OCI-LY7 (cell line): ENCODE measurements around the gene SDC4. TPM values are rescaled to one million over a fixed set of nuclear protein-coding genes. Genes with fewer than 3 reads are reported as not detected.

Source experiments
- BruUV-seq: library from RNA; stranded (reverse); fragments of 400-500 nt; replicated peaks from 2 replicates; lab custom pipeline; 2021; lab: Mats Ljungman, UMichigan
- CTCF ChIA-PET: fragments of 300-600 bp; sonication (Branson Sonifier 250); formaldehyde crosslinking; loops from one replicate; lab custom pipeline; 2022; ENCODE audit warnings: antibody characterized with exemption; ENCODE audit not compliant: unreplicated experiment; lab: Charles Lee
- POLR2A ChIA-PET: fragments of 300-600 bp; sonication (Branson Sonifier 250); formaldehyde crosslinking; loops from one replicate; lab custom pipeline; 2022; ENCODE audit warnings: antibody characterized with exemption; lab: Charles Lee
- DNase-seq: peaks from one replicate; pipeline ENCODE4 v3.0.0-alpha.2; 2015; ENCODE audit warnings: low spot score
- H2AFZ ChIP-seq: fragments of 200-600 bp; sonication (generic), shearing (Covaris generic); 2 replicates; pipeline ENCODE4 v1.6.1; 2014; ENCODE audit warnings: mild to moderate bottlenecking, antibody characterized with exemption, low read length, moderate library complexity
- H3K27ac ChIP-seq: fragments of 200-600 bp; sonication (generic); 2 replicates; pipeline ENCODE4 v1.5.1; 2014; ENCODE audit warnings: mixed run types, low read depth, mild to moderate bottlenecking, moderate library complexity, low read length, inconsistent platforms; ENCODE audit not compliant: poor library complexity, severe bottlenecking
- H3K36me3 ChIP-seq: fragments of 200-600 bp; sonication (generic); 2 replicates; pipeline ENCODE4 v1.6.1; 2014; ENCODE audit warnings: mild to moderate bottlenecking, antibody characterized with exemption, low read length, moderate library complexity, mixed read lengths; ENCODE audit not compliant: insufficient read depth
- H3K4me1 ChIP-seq: fragments of 200-600 bp; sonication (generic); 2 replicates; pipeline ENCODE4 v1.5.1; 2014; ENCODE audit warnings: mild to moderate bottlenecking, low read length; ENCODE audit not compliant: insufficient read depth, poor library complexity, severe bottlenecking
- H3K4me2 ChIP-seq: fragments of 200-600 bp; sonication (generic); 2 replicates; pipeline ENCODE4 v1.6.1; 2014; ENCODE audit warnings: mild to moderate bottlenecking, low read length
- H3K4me3 ChIP-seq: fragments of 200-600 bp; sonication (generic); 2 replicates; pipeline ENCODE4 v1.5.1; 2014; ENCODE audit warnings: mild to moderate bottlenecking, low read depth, low read length; ENCODE audit not compliant: poor library complexity, severe bottlenecking
- H3K79me2 ChIP-seq: fragments of 200-600 bp; sonication (generic); 2 replicates; pipeline ENCODE4 v1.6.1; 2016; ENCODE audit warnings: low read depth, mild to moderate bottlenecking, low read length, moderate library complexity, mixed read lengths; ENCODE audit not compliant: insufficient read depth
- H3K9me2 ChIP-seq: fragments of 200-600 bp; sonication (generic); 2 replicates; pipeline ENCODE4 v1.6.1; 2016; ENCODE audit warnings: mild to moderate bottlenecking, low read length, mixed read lengths; ENCODE audit not compliant: insufficient read depth
- H3K9me3 ChIP-seq: fragments of 200-600 bp; sonication (generic); 2 replicates; pipeline ENCODE4 v1.6.1; 2014; ENCODE audit warnings: mild to moderate bottlenecking, mixed run types, low read length, mixed read lengths
- H4K20me1 ChIP-seq: fragments of 200-600 bp; sonication (generic); 2 replicates; pipeline ENCODE4 v1.6.1; 2014; ENCODE audit warnings: mild to moderate bottlenecking, antibody characterized with exemption, low read length, moderate library complexity, mixed read lengths; ENCODE audit not compliant: insufficient read depth
- EZH2phosphoT487 ChIP-seq: fragments of 200-600 bp; sonication (generic); IDR thresholded peaks from 2 replicates; pipeline ENCODE4 v1.6.1; 2018; ENCODE audit warnings: low read depth, borderline replicate concordance, mild to moderate bottlenecking, mixed run types, antibody characterized with exemption, low read length, moderate library complexity, mixed read lengths
- intact Hi-C: fragments of 100-400 bp; cut with micrococcal nuclease; formaldehyde crosslinking; loops from one replicate; pipeline ENCODE4 v1.10.0; 2022; ENCODE audit not compliant: unreplicated experiment
- total RNA-seq, 2 experiments: library from RNA; depleted of rRNA in 1 of 2; stranded (reverse); fragments of >200 nt in 1 of 2; shearing (Covaris generic) in 1 of 2; gene quantifications; 2 replicates each; pipeline ENCODE4 v1.2.3, GENCODE V29; 2014 to 2022
- TF ChIP-seq, protein P1 (sequence below): fragments of 200-600 bp; sonication (generic); conservative IDR thresholded peaks from 2 replicates; pipeline ENCODE4 v1.5.1; 2014; ENCODE audit warnings: mild to moderate bottlenecking, antibody characterized with exemption, low read length, moderate library complexity, mixed read lengths

Gene SDC4
- total RNA-seq, 2 experiments from 2014 or later: not detected

- Histone ChIP-seq H3K4me3 (no peak overlapping the region), H3K79me2 (no peaks in the 10 kb centered on the region)
- POLR2A ChIA-PET: no interaction called here
Observed at GRCh38 chr20:45322952-45323383, 25.3 kb downstream of the SDC4 start.

GRCh38 chr20:45320948-45321595, 27.2 kb downstream of the SDC4 start:
- no TSS peak for BruUV-seq
- Histone ChIP-seq H3K79me2 (no peaks in the 10 kb centered on the region), H3K36me3 (no peaks in the 10 kb centered on the region), H3K27ac (peak overlapping the region; percentile 70), H3K4me3 (peak overlapping the region; percentile 21), H3K4me1 (peaks cover 61% of the 10 kb centered on the region), H2AFZ (0 out of 2 replicates have a peak overlapping the region, but pooled peaks have one; percentile 33), H4K20me1 (no peaks in the 10 kb centered on the region), H3K9me2 (no peaks in the 10 kb centered on the region), H3K4me2 (peak overlapping the region; percentile 61), H3K9me3 (peaks cover 5% of the 10 kb centered on the region; the same call in 1 of the 2 replicates)
- TF ChIP-seq, protein P1, sequence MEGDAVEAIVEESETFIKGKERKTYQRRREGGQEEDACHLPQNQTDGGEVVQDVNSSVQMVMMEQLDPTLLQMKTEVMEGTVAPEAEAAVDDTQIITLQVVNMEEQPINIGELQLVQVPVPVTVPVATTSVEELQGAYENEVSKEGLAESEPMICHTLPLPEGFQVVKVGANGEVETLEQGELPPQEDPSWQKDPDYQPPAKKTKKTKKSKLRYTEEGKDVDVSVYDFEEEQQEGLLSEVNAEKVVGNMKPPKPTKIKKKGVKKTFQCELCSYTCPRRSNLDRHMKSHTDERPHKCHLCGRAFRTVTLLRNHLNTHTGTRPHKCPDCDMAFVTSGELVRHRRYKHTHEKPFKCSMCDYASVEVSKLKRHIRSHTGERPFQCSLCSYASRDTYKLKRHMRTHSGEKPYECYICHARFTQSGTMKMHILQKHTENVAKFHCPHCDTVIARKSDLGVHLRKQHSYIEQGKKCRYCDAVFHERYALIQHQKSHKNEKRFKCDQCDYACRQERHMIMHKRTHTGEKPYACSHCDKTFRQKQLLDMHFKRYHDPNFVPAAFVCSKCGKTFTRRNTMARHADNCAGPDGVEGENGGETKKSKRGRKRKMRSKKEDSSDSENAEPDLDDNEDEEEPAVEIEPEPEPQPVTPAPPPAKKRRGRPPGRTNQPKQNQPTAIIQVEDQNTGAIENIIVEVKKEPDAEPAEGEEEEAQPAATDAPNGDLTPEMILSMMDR: no peak
- TF ChIP-seq EZH2phosphoT487: no peak
- peak; percentile 87 for DNase-seq
- intact Hi-C loops: loop anchor here (2.0 to 5.0 kb wide), 2 partner anchors 48 to 131 kb away; no protein-coding TSS in a partner anchor
- ChIA-PET POLR2A (interaction anchor here (0.7 to 1.0 kb wide), 3 partner anchors 14 to 451 kb away, joined by 3 to 4 read pairs (median 3); no protein-coding TSS in a partner anchor), CTCF (interaction anchor here (0.8 kb wide), 1 partner anchor 42 kb away, joined by 3 read pairs; no protein-coding TSS in a partner anchor)

More at GRCh38 chr20:45322952-45323383, 25.3 kb downstream of the SDC4 start:
- Histone ChIP-seq H2AFZ (peak overlapping the region; percentile 43; the same call in 1 of the 2 replicates), H3K9me3 (peaks cover 5% of the 10 kb centered on the region; the same call in 1 of the 2 replicates), H3K27ac (no peak overlapping the region), H3K36me3 (no peaks in the 10 kb centered on the region), H4K20me1 (no peaks in the 10 kb centered on the region), H3K4me2 (no peak overlapping the region), H3K4me1 (peaks cover 68% of the 10 kb centered on the region), H3K9me2 (no peaks in the 10 kb centered on the region)
- DNase-seq: peak; percentile 75
- TF ChIP-seq EZH2phosphoT487: no peak
- TF ChIP-seq, protein P1: peak; percentile 74
- BruUV-seq: no TSS peak
- CTCF ChIA-PET: no interaction called here
- intact Hi-C loops: loop anchor here (1.0 to 5.0 kb wide), 3 partner anchors 114 to 448 kb away; no protein-coding TSS in a partner anchor
